ENCODE results near the gene TIPARP. TPM values are rescaled to one million over a fixed set of nuclear protein-coding genes. Genes with fewer than 3 reads are reported as not detected.
"Not testable (repeated sequence)": the region's sequence is repeated elsewhere in the genome, so short reads cannot be mapped to it uniquely, and the experiment has no call there.

Gene TIPARP
- polyA plus RNA-seq, 1 donor, result 17.4 TPM

- no peak for DNase-seq
- Histone ChIP-seq H3K4me1 (ENCODE audit: control insufficient read depth, insufficient read depth, low read length) (no peaks in the 10 kb centered on the region), H3K27me3 (ENCODE audit: control insufficient read depth, insufficient read depth, low read length) (no peaks in the 10 kb centered on the region), H3K36me3 (ENCODE audit: control insufficient read depth, insufficient read depth, low read length) (peaks cover 15% of the 10 kb centered on the region), H3K9me3 (ENCODE audit: control insufficient read depth, low read depth, low read length) (no peaks in the 10 kb centered on the region), H3K4me3 (ENCODE audit: low read length) (no peak overlapping the region), H3K27ac (ENCODE audit: low read length) (no peak overlapping the region)
- WGBS (ENCODE audit: insufficient coverage, low lambda C conversion rate), result no CpG with 5 or more reads among the region's 1 CpG
These were observed 36.0 kb downstream of the TIPARP start for GRCh38 chr3:156710429-156710828.

GRCh38 chr3:156711113-156711512 is 36.7 kb downstream of the TIPARP start:
- no peak for DNase-seq
- Histone ChIP-seq H3K36me3 (ENCODE audit: control insufficient read depth, insufficient read depth, low read length) (peaks cover 8% of the 10 kb centered on the region), H3K27me3 (ENCODE audit: control insufficient read depth, insufficient read depth, low read length) (no peaks in the 10 kb centered on the region), H3K27ac (ENCODE audit: low read length) (no peak overlapping the region), H3K4me1 (ENCODE audit: control insufficient read depth, insufficient read depth, low read length) (no peaks in the 10 kb centered on the region), H3K4me3 (ENCODE audit: low read length) (no peak overlapping the region), H3K9me3 (ENCODE audit: control insufficient read depth, low read depth, low read length) (no peaks in the 10 kb centered on the region)
- WGBS (ENCODE audit: insufficient coverage, low lambda C conversion rate), result no CpG with 5 or more reads among the region's 1 CpG

- not testable (repeated sequence) for H3K27me3 ChIP-seq (ENCODE audit: control insufficient read depth, insufficient read depth, low read length); H3K9me3 ChIP-seq (ENCODE audit: control insufficient read depth, low read depth, low read length); DNase-seq; H3K4me1 ChIP-seq (ENCODE audit: control insufficient read depth, insufficient read depth, low read length); H3K27ac ChIP-seq (ENCODE audit: low read length); H3K4me3 ChIP-seq (ENCODE audit: low read length); H3K36me3 ChIP-seq (ENCODE audit: control insufficient read depth, insufficient read depth, low read length)
- WGBS (ENCODE audit: insufficient coverage, low lambda C conversion rate), result no CpG with 5 or more reads among the region's 4 CpGs
These were observed 37.6 kb downstream of the TIPARP start for GRCh38 chr3:156711944-156712343.

- H3K4me1 ChIP-seq (ENCODE audit: control insufficient read depth, insufficient read depth, low read length), result no peaks in the 10 kb centered on the region
- H3K4me3 ChIP-seq (ENCODE audit: low read length), result no peak overlapping the region
- 100% methylated on average over 2 of the region's 6 CpGs for WGBS (ENCODE audit: insufficient coverage, low lambda C conversion rate)
- H3K9me3 ChIP-seq (ENCODE audit: control insufficient read depth, low read depth, low read length), result no peaks in the 10 kb centered on the region
- DNase-seq, result no peak
- no peak overlapping the region for H3K27ac ChIP-seq (ENCODE audit: low read length)
- H3K27me3 ChIP-seq (ENCODE audit: control insufficient read depth, insufficient read depth, low read length), result no peaks in the 10 kb centered on the region
- H3K36me3 ChIP-seq (ENCODE audit: control insufficient read depth, insufficient read depth, low read length), result no peaks in the 10 kb centered on the region
These were observed 41.9 kb downstream of the TIPARP start for GRCh38 chr3:156716105-156716862.

- no peak for DNase-seq
- Histone ChIP-seq H3K27me3 (ENCODE audit: control insufficient read depth, insufficient read depth, low read length) (no peaks in the 10 kb centered on the region), H3K36me3 (ENCODE audit: control insufficient read depth, insufficient read depth, low read length) (no peaks in the 10 kb centered on the region), H3K4me3 (ENCODE audit: low read length) (no peak overlapping the region), H3K9me3 (ENCODE audit: control insufficient read depth, low read depth, low read length) (no peaks in the 10 kb centered on the region), H3K4me1 (ENCODE audit: control insufficient read depth, insufficient read depth, low read length) (no peaks in the 10 kb centered on the region), H3K27ac (ENCODE audit: low read length) (no peak overlapping the region)
- WGBS (ENCODE audit: insufficient coverage, low lambda C conversion rate), result no CpG with 5 or more reads among the region's 3 CpGs
These were observed 44.4 kb downstream of the TIPARP start for GRCh38 chr3:156718622-156719306.

- DNase-seq, result no peak
- no peaks in the 10 kb centered on the region for H3K27me3 ChIP-seq (ENCODE audit: control insufficient read depth, insufficient read depth, low read length)
- WGBS (ENCODE audit: insufficient coverage, low lambda C conversion rate), result no CpG with 5 or more reads among the region's 2 CpGs
- H3K9me3 ChIP-seq (ENCODE audit: control insufficient read depth, low read depth, low read length), result no peaks in the 10 kb centered on the region
- no peak overlapping the region for H3K4me3 ChIP-seq (ENCODE audit: low read length)
- no peaks in the 10 kb centered on the region for H3K36me3 ChIP-seq (ENCODE audit: control insufficient read depth, insufficient read depth, low read length)
- H3K4me1 ChIP-seq (ENCODE audit: control insufficient read depth, insufficient read depth, low read length), result no peaks in the 10 kb centered on the region
- H3K27ac ChIP-seq (ENCODE audit: low read length), result no peak overlapping the region
These were observed 46.4 kb downstream of the TIPARP start for GRCh38 chr3:156720826-156721225.

- DNase-seq, result no peak
- WGBS (ENCODE audit: insufficient coverage, low lambda C conversion rate), result no CpG with 5 or more reads among the region's 2 CpGs
- Histone ChIP-seq H3K4me1 (ENCODE audit: control insufficient read depth, insufficient read depth, low read length) (no peaks in the 10 kb centered on the region), H3K36me3 (ENCODE audit: control insufficient read depth, insufficient read depth, low read length) (no peaks in the 10 kb centered on the region), H3K4me3 (ENCODE audit: low read length) (no peak overlapping the region), H3K27me3 (ENCODE audit: control insufficient read depth, insufficient read depth, low read length) (no peaks in the 10 kb centered on the region), H3K9me3 (ENCODE audit: control insufficient read depth, low read depth, low read length) (no peaks in the 10 kb centered on the region), H3K27ac (ENCODE audit: low read length) (no peak overlapping the region)
These were observed 47.6 kb downstream of the TIPARP start for GRCh38 chr3:156721687-156722618.

- H3K27ac ChIP-seq (ENCODE audit: low read length), result no peak overlapping the region
- no peaks in the 10 kb centered on the region for H3K9me3 ChIP-seq (ENCODE audit: control insufficient read depth, low read depth, low read length)
- H3K4me3 ChIP-seq (ENCODE audit: low read length), result no peak overlapping the region
- DNase-seq, result no peak
- no peaks in the 10 kb centered on the region for H3K36me3 ChIP-seq (ENCODE audit: control insufficient read depth, insufficient read depth, low read length)
- no peaks in the 10 kb centered on the region for H3K27me3 ChIP-seq (ENCODE audit: control insufficient read depth, insufficient read depth, low read length)
- WGBS (ENCODE audit: insufficient coverage, low lambda C conversion rate), result no CpG with 5 or more reads among the region's 2 CpGs
- H3K4me1 ChIP-seq (ENCODE audit: control insufficient read depth, insufficient read depth, low read length), result no peaks in the 10 kb centered on the region
These were observed 48.8 kb downstream of the TIPARP start for GRCh38 chr3:156723182-156723619.

- no peaks in the 10 kb centered on the region for H3K27me3 ChIP-seq (ENCODE audit: control insufficient read depth, insufficient read depth, low read length)
- no peak overlapping the region for H3K4me3 ChIP-seq (ENCODE audit: low read length)
- H3K4me1 ChIP-seq (ENCODE audit: control insufficient read depth, insufficient read depth, low read length), result peaks cover 3% of the 10 kb centered on the region
- 44% methylated on average over 2 of the region's 4 CpGs for WGBS (ENCODE audit: insufficient coverage, low lambda C conversion rate)
- H3K27ac ChIP-seq (ENCODE audit: low read length), result no peak overlapping the region
- DNase-seq, result peak in 1 of 2 donors; percentile 61
- H3K9me3 ChIP-seq (ENCODE audit: control insufficient read depth, low read depth, low read length), result no peaks in the 10 kb centered on the region
- H3K36me3 ChIP-seq (ENCODE audit: control insufficient read depth, insufficient read depth, low read length), result no peaks in the 10 kb centered on the region
These were observed 51.3 kb downstream of the TIPARP start for GRCh38 chr3:156725682-156726081.

- Histone ChIP-seq H3K9me3 (ENCODE audit: control insufficient read depth, low read depth, low read length) (no peaks in the 10 kb centered on the region), H3K27ac (ENCODE audit: low read length) (no peak overlapping the region), H3K4me1 (ENCODE audit: control insufficient read depth, insufficient read depth, low read length) (peaks cover 4% of the 10 kb centered on the region), H3K36me3 (ENCODE audit: control insufficient read depth, insufficient read depth, low read length) (no peaks in the 10 kb centered on the region), H3K27me3 (ENCODE audit: control insufficient read depth, insufficient read depth, low read length) (no peaks in the 10 kb centered on the region), H3K4me3 (ENCODE audit: low read length) (no peak overlapping the region)
- DNase-seq, result no peak
- no CpG with 5 or more reads among the region's 1 CpG for WGBS (ENCODE audit: insufficient coverage, low lambda C conversion rate)
These were observed 52.1 kb downstream of the TIPARP start for GRCh38 chr3:156726456-156726855.
